Measurements from ENCODE around the gene ARAP3. TPM values are rescaled to one million over a fixed set of nuclear protein-coding genes. Genes with fewer than 3 reads are reported as not detected.
"Not testable (repeated sequence)": the region's sequence is repeated elsewhere in the genome, so short reads cannot be mapped to it uniquely, and the experiment has no call there.

Gene ARAP3, protein sequence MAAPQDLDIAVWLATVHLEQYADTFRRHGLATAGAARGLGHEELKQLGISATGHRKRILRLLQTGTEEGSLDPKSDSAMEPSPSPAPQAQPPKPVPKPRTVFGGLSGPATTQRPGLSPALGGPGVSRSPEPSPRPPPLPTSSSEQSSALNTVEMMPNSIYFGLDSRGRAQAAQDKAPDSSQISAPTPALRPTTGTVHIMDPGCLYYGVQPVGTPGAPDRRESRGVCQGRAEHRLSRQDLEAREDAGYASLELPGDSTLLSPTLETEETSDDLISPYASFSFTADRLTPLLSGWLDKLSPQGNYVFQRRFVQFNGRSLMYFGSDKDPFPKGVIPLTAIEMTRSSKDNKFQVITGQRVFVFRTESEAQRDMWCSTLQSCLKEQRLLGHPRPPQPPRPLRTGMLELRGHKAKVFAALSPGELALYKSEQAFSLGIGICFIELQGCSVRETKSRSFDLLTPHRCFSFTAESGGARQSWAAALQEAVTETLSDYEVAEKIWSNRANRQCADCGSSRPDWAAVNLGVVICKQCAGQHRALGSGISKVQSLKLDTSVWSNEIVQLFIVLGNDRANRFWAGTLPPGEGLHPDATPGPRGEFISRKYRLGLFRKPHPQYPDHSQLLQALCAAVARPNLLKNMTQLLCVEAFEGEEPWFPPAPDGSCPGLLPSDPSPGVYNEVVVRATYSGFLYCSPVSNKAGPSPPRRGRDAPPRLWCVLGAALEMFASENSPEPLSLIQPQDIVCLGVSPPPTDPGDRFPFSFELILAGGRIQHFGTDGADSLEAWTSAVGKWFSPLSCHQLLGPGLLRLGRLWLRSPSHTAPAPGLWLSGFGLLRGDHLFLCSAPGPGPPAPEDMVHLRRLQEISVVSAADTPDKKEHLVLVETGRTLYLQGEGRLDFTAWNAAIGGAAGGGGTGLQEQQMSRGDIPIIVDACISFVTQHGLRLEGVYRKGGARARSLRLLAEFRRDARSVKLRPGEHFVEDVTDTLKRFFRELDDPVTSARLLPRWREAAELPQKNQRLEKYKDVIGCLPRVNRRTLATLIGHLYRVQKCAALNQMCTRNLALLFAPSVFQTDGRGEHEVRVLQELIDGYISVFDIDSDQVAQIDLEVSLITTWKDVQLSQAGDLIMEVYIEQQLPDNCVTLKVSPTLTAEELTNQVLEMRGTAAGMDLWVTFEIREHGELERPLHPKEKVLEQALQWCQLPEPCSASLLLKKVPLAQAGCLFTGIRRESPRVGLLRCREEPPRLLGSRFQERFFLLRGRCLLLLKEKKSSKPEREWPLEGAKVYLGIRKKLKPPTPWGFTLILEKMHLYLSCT (N-terminal part only)
- total RNA-seq: 0.69 and 3.6 TPM in 2 replicates

DNA sequence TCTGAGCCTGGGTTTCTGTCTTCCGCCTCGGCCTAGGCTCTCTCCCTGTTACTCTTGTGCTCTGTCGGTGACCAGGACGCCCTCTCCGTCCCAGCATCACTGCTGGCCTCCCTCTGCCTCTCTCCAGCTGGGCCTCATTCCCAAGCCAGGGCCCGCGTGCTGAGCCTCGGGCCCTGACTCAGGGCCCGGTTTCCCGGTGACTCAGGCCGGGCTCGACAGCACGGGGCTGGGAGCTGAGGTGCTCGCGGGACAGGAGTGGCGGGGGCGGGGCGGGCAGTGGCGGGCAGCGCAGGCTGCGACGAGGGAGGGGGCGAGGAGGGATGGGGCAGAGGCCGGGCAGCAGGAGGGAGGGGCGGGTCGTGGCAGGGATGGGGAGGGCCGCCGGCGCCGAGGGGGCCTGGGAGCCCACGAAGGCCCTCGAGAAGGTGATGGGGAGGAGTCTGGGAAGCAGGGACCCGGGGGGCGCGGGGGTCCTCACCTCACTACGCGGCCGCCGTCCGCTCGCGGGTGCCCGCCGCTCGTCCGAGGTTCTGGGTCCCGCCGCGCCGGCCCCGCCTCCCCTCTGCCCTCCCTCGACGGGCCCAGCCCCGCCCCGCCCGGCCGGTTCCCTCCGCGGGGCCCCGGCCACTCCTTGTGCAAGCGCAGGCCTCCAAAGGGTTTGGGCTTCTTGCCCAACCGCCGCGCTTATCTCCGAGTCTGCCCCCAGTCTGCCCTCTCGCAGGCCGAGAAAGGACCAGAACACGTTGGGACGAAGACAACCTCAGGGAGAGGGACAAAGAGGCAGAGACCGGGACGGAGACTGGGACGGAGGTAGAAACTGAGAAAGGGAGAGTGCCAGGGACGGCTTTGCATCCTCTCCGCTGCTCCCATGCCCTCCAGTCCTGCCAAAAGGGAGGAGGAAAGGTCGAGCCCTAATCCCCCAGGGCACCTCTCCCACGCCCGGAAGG lies at the start of gene ARAP3:
Gene ARAP3, minus strand, starts transcription at position 536 of the 947 bp plus-strand sequence. CDS start 1,744 bp downstream, outside the sequence.
- peak; percentile 47 for DNase-seq (ENCODE audit: low read depth)

DNA sequence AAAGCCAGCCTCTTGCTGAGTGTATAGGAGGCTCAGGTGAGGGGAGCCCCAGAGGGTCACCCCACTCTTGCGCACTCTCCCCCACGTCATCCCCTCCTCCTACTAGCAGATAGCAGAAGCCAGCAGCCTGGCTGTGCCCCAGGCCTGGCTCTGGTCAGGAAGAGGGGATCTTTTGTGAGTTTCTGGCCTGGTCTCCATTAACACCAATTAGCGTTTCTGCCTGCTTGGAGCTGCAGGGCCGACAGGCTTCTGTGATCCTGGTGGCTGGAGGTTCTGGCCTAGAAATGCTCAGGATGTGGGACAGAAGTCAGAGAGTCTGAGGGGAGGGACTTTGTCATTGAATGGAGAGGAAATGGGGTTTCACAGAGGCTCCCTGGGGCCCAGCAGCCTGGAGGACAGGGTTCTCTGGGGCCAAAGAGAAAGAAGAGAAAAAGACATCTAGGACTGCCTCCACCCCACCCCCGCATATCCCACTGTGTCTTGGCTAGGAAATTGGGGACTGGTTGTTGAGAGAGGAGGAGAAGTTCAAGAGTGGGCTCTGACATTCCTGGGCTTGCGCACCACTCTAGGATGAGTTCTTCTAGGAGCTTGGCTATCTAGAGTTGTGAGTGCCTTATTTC lies 47.5 kb upstream of the ARAP3 start:
- no peak for DNase-seq (ENCODE audit: low read depth)

GRCh38 chr5:141725891-141726290 lies 43.9 kb upstream of the ARAP3 start:
- DNase-seq (ENCODE audit: low read depth): peak; percentile 74

DNA sequence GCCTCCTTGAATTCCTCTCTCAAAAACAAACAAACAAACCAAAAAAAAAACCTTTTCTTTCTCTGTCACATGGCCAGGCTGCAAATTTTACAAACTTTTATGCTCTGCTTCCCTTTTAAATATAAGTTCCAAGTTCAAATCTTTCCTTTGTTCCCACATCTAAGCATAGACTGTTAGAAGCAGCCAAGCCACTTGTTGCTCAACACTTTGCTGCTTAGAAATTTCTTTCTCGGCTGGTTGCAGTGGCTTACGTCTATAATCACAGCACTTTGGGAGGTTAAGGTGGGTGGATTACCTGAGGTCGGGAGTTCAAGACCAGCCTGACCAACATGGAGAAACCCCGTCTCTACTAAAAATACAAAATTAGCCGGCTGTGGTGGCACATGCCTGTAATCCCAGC lies 43.1 kb upstream of the ARAP3 start:
- DNase-seq (ENCODE audit: low read depth): not testable (repeated sequence)

DNA sequence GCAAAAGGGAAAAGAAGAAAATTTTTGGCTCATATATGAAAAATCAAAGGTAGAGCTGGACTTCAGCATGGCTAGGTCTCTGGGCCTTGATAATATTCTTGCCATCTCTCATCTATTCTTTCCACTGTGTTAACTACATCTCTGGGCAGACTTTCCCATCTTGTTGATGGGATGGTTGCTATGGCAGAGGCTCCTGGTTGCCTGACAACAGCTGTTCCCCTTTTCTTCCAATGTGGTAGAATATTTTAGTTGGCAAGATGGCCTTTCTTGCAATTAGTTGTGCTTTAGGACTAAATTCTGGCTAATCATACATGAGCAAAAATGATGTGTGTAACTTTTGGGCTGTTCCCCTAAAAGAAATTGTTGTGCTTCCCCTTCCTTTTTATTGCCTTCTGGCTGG lies 40.2 kb upstream of the ARAP3 start:
- DNase-seq (ENCODE audit: low read depth): no peak

DNA sequence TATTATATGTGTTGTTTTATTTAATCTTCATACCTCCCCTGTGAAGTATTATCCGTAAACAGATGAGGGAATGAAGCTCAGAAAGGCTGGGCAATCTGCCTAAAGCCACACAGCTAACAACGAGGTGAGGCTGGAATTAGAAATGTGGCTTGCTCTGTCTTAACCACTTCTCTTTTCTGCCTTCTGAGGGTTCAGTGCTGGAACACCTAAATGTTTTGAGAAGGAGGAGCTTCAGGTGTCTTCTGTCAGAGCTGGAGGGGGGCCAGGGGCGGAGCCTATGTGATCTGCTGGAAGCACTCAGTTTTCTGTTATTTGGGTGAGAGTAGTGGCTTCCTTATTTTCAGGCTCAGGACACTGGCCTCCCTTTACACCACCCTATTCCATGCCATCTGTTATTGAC lies 35.0 kb upstream of the ARAP3 start:
- DNase-seq (ENCODE audit: low read depth): no peak

DNA sequence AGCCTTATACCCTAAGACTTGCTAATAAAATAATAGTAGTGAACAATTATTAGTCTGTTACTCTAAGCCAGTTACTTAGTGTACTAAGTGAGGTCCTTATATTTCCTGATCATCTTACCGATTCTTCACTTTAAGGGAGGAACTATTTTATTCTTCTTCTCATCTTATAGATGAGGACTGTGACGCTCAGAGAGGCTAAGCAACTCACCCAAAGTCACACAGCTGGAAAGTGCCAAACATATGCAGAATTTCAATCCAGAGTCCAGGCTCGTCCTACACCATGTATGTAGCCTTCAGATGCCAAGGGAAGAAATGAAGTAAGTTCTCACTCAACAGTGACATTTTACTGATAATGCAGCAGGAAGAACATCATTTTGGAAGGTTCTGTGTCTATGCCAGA lies 34.4 kb upstream of the ARAP3 start:
- DNase-seq (ENCODE audit: low read depth): no peak

DNA sequence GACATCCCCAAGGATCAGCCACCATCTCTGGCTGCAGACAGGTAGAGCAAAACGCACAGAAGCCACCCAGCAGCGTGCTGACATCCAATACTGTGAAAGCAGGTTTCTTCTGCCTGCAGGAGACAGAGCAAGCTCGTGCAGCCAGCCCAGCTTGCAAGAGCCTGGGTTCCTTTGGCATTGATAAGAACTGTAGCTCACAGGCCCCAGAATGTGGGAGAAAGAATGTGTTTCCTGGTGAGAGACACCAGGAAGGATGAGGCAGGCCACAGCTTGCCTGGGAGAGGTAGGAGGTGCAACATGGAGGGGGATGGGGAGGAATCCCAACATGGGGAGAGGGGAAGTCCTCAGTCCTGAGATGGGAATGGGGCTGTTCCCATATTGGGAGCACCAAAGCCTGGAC lies 34.0 kb upstream of the ARAP3 start:
- DNase-seq (ENCODE audit: low read depth): no peak

- no peak for DNase-seq (ENCODE audit: low read depth)
Observed at GRCh38 chr5:141715346-141715905, 33.4 kb upstream of the ARAP3 start.

- no peak for DNase-seq (ENCODE audit: low read depth)
Observed at GRCh38 chr5:141714542-141715310, 32.7 kb upstream of the ARAP3 start.

- DNase-seq (ENCODE audit: low read depth): peak; percentile 57
Observed at GRCh38 chr5:141713616-141714309, 31.7 kb upstream of the ARAP3 start.

DNA sequence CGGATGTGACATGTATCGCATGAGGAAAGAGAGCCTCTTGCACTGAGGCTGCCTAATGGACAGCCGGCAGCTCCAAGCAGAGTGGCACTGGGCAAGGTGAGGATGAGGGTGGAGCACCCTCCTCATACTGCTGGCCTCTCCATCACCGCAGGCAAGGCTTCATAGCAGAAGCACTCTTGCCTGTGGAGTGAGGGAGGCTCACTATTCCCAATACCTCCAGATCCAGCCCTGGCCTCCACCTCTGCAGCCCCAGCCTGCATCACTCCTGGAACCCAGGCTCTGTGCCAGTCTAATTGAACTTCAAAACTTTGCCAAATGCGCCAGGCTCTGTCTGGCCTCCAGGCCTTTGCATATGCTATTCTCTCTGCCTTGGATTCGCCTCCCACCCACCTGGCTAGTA lies 29.7 kb upstream of the ARAP3 start:
- DNase-seq (ENCODE audit: low read depth): no peak

DNA sequence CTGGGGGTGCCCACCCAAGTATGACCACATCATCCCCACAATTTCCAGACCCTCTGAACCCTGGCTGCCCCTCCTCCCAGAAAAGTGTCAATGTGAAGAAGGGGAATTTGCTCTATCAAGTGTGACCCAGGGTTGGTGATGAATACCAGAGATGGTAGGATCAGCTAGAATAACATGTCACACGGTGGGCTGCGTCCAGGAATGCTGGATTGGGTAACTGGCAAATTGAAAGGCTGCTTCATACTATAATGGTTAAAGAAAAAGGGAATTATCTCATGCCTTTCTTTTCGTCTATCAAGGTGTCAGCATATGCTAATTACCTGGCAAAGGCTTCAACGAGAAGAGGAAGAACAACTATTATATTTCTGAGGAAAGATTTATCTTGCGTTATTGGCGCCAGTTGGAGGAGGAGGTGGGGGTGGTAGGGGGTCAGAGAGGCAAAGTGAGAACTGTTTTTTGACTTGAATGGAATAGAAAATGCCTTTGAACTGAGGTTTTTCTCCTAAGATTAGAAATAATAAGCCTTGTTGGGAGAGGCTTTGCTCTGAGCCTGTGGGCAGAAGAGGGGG lies 27.8 kb upstream of the ARAP3 start:
- DNase-seq (ENCODE audit: low read depth): no peak

GRCh38 chr5:141708016-141708415 lies 26.0 kb upstream of the ARAP3 start:
- DNase-seq (ENCODE audit: low read depth): no peak

DNA sequence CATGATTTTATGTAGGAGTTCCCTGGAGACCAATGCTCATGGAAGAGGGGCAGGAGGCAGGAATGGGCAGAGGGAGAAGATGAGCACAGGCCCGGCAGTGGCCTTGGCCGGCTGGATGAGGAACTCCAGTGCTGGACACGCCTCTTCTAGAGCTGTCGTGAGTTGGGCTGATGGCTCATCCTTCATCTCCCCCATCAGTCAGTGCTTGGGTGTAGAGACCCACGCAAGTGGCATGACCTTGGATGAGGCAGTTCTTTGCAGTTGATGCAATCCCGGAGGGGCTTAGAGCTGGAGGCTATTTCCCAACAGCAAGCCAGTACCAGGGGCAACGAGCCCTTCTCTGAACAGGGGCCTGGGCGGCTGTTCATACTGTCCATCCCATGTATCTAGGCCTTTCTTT lies 25.5 kb upstream of the ARAP3 start:
- no peak for DNase-seq (ENCODE audit: low read depth)

DNA sequence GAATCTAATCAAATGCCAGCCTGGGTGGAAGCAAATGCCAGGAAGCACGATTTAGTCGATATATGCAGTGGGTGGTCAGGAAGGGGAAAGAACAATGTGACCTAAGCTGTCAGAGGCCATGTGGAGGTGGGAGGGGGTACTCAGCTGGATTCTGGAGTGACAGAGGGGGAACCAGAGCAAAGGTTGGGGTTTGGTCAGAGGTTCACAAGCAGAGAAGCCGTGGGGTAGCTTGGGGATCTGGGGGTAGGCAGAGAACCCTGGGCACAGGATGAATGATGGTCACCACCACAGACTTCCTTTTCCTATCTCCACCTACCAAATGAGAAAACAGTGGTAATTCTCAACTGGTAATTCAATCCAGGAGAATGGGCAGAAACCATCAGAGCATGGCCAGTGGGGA lies 24.1 kb upstream of the ARAP3 start:
- DNase-seq (ENCODE audit: low read depth): no peak

GRCh38 chr5:141705469-141705868 lies 23.4 kb upstream of the ARAP3 start:
- DNase-seq (ENCODE audit: low read depth): no peak

- no peak for DNase-seq (ENCODE audit: low read depth)
Observed at GRCh38 chr5:141704782-141705297, 22.8 kb upstream of the ARAP3 start.
